Measurements from ENCODE around the gene CDH23.

- TF ChIP-seq HOXB13 (CRISPR knock-in tag; IDR thresholded peaks at IDR 0.05; ENCODE audit: low read depth) (no peak), KDM1A (IDR thresholded peaks at IDR 0.05; ENCODE audit: low read depth) (no peak), RNF2 (IDR thresholded peaks at IDR 0.05; ENCODE audit: borderline replicate concordance, low read depth) (no peak), EP300 (IDR thresholded peaks at IDR 0.05) (no peak), POLR2A (IDR thresholded peaks at IDR 0.05; ENCODE audit: low read length) (no peak), CEBPB (IDR thresholded peaks at IDR 0.05) (no peak), MAX (IDR thresholded peaks at IDR 0.05) (no peak)
- TF ChIP-seq, protein P1, sequence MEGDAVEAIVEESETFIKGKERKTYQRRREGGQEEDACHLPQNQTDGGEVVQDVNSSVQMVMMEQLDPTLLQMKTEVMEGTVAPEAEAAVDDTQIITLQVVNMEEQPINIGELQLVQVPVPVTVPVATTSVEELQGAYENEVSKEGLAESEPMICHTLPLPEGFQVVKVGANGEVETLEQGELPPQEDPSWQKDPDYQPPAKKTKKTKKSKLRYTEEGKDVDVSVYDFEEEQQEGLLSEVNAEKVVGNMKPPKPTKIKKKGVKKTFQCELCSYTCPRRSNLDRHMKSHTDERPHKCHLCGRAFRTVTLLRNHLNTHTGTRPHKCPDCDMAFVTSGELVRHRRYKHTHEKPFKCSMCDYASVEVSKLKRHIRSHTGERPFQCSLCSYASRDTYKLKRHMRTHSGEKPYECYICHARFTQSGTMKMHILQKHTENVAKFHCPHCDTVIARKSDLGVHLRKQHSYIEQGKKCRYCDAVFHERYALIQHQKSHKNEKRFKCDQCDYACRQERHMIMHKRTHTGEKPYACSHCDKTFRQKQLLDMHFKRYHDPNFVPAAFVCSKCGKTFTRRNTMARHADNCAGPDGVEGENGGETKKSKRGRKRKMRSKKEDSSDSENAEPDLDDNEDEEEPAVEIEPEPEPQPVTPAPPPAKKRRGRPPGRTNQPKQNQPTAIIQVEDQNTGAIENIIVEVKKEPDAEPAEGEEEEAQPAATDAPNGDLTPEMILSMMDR (IDR thresholded peaks at IDR 0.05) = no peak
Observed at GRCh38 chr10:71667387-71667752, 270.6 kb downstream of the CDH23 start.

All from A549 (cell line).